Body of pancreas (tissue), 4 donors: Measurements from ENCODE around the gene FAM240A. TPM values are rescaled to one million over a fixed set of nuclear protein-coding genes. Genes with fewer than 3 reads are reported as not detected.

ENCODE experiments used
- ATAC-seq: fragments of 150-250 bp; one replicate; pipeline ENCODE4 v1.9.1; 2016
- DNase-seq, 4 donors: peaks; one replicate each; pipeline ENCODE4 v3.0.0-alpha.2; 2019
- H3K27ac ChIP-seq, 4 donors: fragments of 200-600 bp; sonication (generic); 1 replicate in 3 of 4; 2 replicates in 1 of 4; pipeline versions ENCODE4 v1.5.1 to v1.6.1; 2016 to 2019; ENCODE audit warnings: mild to moderate bottlenecking in 1 of 4, mixed read lengths in 1 of 4, moderate library complexity in 1 of 4
- H3K27me3 ChIP-seq, 2 donors: fragments of 200-600 bp; sonication (generic); one replicate each; pipeline ENCODE4 v1.6.0; 2016; ENCODE audit warnings: mild to moderate bottlenecking in 1 of 2
- H3K36me3 ChIP-seq, 2 donors: fragments of 200-600 bp; sonication (generic); replicated peaks in 1 of 2; 2 replicates each; pipeline ENCODE4 v1.5.1; 2016; ENCODE audit warnings: low read depth in 2 of 2; ENCODE audit not compliant: insufficient read depth in 1 of 2
- H3K4me1 ChIP-seq: fragments of 200-600 bp; sonication (generic); one replicate; pipeline ENCODE4 v1.6.0; 2016
- H3K4me3 ChIP-seq, 2 donors: fragments of 200-600 bp; sonication (generic); 1 replicate in 1 of 2; 2 replicates in 1 of 2; pipeline ENCODE4 v1.5.1; 2016 to 2019
- H3K9me3 ChIP-seq, 3 donors: fragments of 200-600 bp; sonication (generic); 1 replicate in 2 of 3; 2 replicates in 1 of 3; pipeline ENCODE4 v1.5.1; 2016
- POLR2A ChIP-seq, 3 donors: fragments of 450-650 bp; IDR thresholded peaks; one replicate each; pipeline ENCODE4 v1.6.1; 2016; ENCODE audit warnings: antibody characterized with exemption in 3 of 3, mild to moderate bottlenecking in 2 of 3
- WGBS, 2 donors: methylation state at CpG; one replicate each; pipeline ENCODE4 v1.1.5; 2017; 5-methylcytosine and 5-hydroxymethylcytosine counted together
- intact Hi-C: fragments of 100-400 bp; cut with DNase I; formaldehyde crosslinking; loops from one replicate; pipeline ENCODE4 v1.15.1; 2023
- small RNA-seq: library from RNA; depleted of rRNA; stranded (forward); fragments of <200 nt; gene quantifications from one replicate; pipeline ENCODE3, GENCODE V24; 2016
- total RNA-seq, 2 donors: library from RNA; depleted of rRNA; stranded (reverse); fragments of >200 nt; gene quantifications; one replicate each; pipeline ENCODE4 v1.1.0, GENCODE V29; 2016
- TF ChIP-seq, protein P1 (sequence below), 7 experiments: fragments of 450-650 bp in 4 of 7; fragments of 200-600 bp in 3 of 7; sonication (generic) in 3 of 7; IDR thresholded peaks; one replicate each; pipeline ENCODE4 v1.5.1; 2016 to 2019; ENCODE audit warnings: antibody characterized with exemption in 7 of 7

Gene FAM240A
- total RNA-seq, 2 donors from 2014 or later = not detected

- no peak overlapping the region for H3K4me3 ChIP-seq
- no peaks in the 10 kb centered on the region for H3K4me1 ChIP-seq
- TF ChIP-seq, protein P1, sequence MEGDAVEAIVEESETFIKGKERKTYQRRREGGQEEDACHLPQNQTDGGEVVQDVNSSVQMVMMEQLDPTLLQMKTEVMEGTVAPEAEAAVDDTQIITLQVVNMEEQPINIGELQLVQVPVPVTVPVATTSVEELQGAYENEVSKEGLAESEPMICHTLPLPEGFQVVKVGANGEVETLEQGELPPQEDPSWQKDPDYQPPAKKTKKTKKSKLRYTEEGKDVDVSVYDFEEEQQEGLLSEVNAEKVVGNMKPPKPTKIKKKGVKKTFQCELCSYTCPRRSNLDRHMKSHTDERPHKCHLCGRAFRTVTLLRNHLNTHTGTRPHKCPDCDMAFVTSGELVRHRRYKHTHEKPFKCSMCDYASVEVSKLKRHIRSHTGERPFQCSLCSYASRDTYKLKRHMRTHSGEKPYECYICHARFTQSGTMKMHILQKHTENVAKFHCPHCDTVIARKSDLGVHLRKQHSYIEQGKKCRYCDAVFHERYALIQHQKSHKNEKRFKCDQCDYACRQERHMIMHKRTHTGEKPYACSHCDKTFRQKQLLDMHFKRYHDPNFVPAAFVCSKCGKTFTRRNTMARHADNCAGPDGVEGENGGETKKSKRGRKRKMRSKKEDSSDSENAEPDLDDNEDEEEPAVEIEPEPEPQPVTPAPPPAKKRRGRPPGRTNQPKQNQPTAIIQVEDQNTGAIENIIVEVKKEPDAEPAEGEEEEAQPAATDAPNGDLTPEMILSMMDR (IDR thresholded peaks at IDR 0.05) = no peak
- no peak for TF ChIP-seq POLR2A (IDR thresholded peaks at IDR 0.05)
- intact Hi-C loops = no loop called here
- no peaks in the 10 kb centered on the region for H3K27me3 ChIP-seq
- H3K27ac ChIP-seq = no peak overlapping the region
- WGBS, 2 donors = 78 to 89% methylated on average over 9 to 10 of the region's 10 CpGs
- H3K36me3 ChIP-seq = no peaks in the 10 kb centered on the region
- DNase-seq (peak; percentile 1 to 4 (median 4)), ATAC-seq (no peak)
- no peaks in the 10 kb centered on the region for H3K9me3 ChIP-seq
Observed at GRCh38 chr3:46673151-46674030, 61.1 kb downstream of the FAM240A start.

DNA sequence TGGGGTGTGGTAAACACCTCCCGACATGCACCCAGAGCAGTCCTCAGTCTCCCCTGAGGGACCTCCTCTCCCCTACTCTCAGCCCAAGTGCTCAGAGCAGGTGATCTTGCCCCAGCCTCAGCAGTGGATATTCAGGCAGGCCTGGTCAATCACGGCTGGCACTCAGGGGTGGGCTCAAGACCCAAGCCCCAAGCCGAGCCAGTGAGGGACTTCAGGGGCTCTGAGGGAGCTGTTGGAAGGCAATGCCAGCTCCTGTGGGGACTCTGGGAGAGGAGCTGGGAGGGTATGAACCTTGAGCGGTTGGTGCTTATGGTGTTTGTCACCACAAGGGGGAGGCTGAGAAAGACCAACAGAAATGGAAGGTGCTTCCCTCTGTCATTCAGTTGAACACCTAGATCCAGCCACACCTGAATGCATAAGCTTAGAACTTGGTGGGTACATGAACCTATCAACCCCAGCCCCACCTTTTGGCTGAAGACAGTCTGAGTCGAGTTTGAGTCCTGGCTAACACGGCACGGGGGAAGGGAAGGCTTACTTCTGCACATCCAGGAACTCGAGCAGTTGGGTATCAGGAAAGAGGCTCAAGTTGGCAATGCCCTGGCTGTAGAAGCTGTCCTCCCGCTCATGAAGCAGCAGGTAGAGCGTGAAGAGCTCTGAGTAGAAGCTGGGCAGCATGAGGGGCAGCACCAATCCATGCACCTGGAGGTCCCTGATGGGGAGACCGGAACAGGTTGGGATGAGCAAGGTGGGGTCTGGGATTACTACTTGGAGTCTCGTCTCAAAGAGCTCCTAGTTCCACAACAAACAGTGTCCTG is 61.9 kb downstream of the FAM240A start:
- no peak overlapping the region for H3K27ac ChIP-seq
- H3K4me3 ChIP-seq = no peak overlapping the region
- H3K4me1 ChIP-seq = no peaks in the 10 kb centered on the region
- WGBS, 2 donors = 93 to 94% methylated on average over 12 of the region's 12 CpGs
- intact Hi-C loops = no loop called here
- H3K9me3 ChIP-seq = no peaks in the 10 kb centered on the region
- ATAC-seq (no peak), DNase-seq (peak in 3 of 4 donors; percentile 4 to 6 (median 5))
- no peaks in the 10 kb centered on the region for H3K36me3 ChIP-seq
- TF ChIP-seq, protein P1 (IDR thresholded peaks at IDR 0.05) = no peak
- no peak for TF ChIP-seq POLR2A (IDR thresholded peaks at IDR 0.05)
- H3K27me3 ChIP-seq = no peaks in the 10 kb centered on the region

DNA sequence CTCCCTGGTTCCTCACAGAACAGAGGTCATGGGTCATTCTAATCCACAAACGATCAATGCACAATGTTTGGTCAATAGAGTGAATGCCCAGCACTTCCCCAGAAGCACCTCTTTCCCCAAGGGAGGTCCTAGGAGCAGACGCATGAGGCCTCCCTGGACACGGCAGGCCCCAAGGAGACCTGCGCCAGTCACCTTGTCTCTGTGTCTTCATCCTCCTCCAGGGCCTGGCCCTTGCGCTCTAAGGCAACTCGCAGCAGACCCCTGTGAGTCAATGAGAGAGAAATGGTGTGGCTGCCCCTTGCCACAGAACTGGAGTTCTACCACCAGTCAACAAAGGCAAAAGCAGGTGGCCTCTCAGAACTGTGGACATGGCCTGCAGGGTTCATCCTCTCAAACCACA is 63.1 kb downstream of the FAM240A start:
- Histone ChIP-seq H3K9me3 (no peaks in the 10 kb centered on the region), H3K27me3 (no peaks in the 10 kb centered on the region), H3K4me1 (no peaks in the 10 kb centered on the region), H3K27ac (no peak overlapping the region), H3K4me3 (no peak overlapping the region), H3K36me3 (no peaks in the 10 kb centered on the region)
- DNase-seq (peak in 2 of 4 donors; percentile 0 to 3), ATAC-seq (no peak)
- intact Hi-C loops = no loop called here
- TF ChIP-seq, protein P1 (IDR thresholded peaks at IDR 0.05) = no peak
- TF ChIP-seq POLR2A (IDR thresholded peaks at IDR 0.05) = no peak
- WGBS, 2 donors = 86 to 92% methylated on average over 6 of the region's 6 CpGs

Small RNAs within 50 kb of the gene (small RNA-seq; reads per million reads assigned to genes)
- gene RF00591 = not detected

Other genes starting within 250 kb of the FAM240A start
- gene CCR5, start 241.6 kb upstream of the FAM240A start, total RNA-seq = under 1 TPM in 1 of 2 donors, not detected in 1; 0.78 TPM
- gene CCRL2, start 205.3 kb upstream of the FAM240A start, total RNA-seq = 1 to 10 TPM in 1 of 2 donors, not detected in 1; 1.3 TPM
- gene LTF, start 147.6 kb upstream of the FAM240A start, total RNA-seq = 1 to 10 TPM; 8.8 to 8.9 TPM
- not detected for gene RTP3, start 114.5 kb upstream of the FAM240A start, total RNA-seq
- 1 to 10 TPM; 1.8 to 2.3 TPM for gene LRRC2, start 46.2 kb upstream of the FAM240A start, total RNA-seq
- 10 to 100 TPM; 30.3 to 48.5 TPM for gene ALS2CL, start 81.2 kb downstream of the FAM240A start, total RNA-seq
- not detected for gene TMIE, start 88.9 kb downstream of the FAM240A start, total RNA-seq
- 1 to 10 TPM; 2.6 to 3.1 TPM for gene PRSS50, start 105.3 kb downstream of the FAM240A start, total RNA-seq